ENCODE data around the gene BLID.

DNA sequence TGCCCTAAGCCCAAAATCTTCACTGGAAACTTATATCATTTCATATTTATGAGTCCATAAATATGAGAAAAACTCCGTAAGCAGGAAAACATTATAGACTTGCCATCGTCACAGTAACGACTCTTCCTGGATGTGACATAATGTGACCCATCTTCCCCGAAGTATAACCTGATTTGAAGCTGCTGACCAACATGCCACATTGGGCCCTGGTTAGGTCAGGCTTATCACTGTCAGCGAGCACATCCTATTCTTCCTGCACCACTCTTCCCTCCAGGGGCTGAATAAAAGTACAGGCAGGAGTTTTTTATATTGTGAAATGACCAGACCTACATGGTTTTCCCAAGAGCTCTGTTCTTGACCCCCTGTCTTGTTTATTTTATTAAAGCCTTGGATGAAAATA, 12.1 kb upstream of the BLID start:
- TF ChIP-seq POLR2A (IDR thresholded peaks at IDR 0.05; ENCODE audit: low read depth, low read length) (no peak), MXI1 (IDR thresholded peaks at IDR 0.05; ENCODE audit: low read depth, low read length) (no peak), EP300 (IDR thresholded peaks at IDR 0.05; ENCODE audit: borderline replicate concordance in 1 of 2, control insufficient read depth in 1 of 2, low read depth in 2 of 2, low read length in 2 of 2) (no peak), CEBPB (IDR thresholded peaks at IDR 0.05; ENCODE audit: borderline replicate concordance in 1 of 2, low read depth in 2 of 2, low read length in 2 of 2) (no peak), ZNF24 (IDR thresholded peaks at IDR 0.05) (no peak)
- TF ChIP-seq, protein P1, sequence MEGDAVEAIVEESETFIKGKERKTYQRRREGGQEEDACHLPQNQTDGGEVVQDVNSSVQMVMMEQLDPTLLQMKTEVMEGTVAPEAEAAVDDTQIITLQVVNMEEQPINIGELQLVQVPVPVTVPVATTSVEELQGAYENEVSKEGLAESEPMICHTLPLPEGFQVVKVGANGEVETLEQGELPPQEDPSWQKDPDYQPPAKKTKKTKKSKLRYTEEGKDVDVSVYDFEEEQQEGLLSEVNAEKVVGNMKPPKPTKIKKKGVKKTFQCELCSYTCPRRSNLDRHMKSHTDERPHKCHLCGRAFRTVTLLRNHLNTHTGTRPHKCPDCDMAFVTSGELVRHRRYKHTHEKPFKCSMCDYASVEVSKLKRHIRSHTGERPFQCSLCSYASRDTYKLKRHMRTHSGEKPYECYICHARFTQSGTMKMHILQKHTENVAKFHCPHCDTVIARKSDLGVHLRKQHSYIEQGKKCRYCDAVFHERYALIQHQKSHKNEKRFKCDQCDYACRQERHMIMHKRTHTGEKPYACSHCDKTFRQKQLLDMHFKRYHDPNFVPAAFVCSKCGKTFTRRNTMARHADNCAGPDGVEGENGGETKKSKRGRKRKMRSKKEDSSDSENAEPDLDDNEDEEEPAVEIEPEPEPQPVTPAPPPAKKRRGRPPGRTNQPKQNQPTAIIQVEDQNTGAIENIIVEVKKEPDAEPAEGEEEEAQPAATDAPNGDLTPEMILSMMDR (IDR thresholded peaks at IDR 0.05 in 2 of 3, conservative IDR thresholded peaks at IDR 0.05 in 1 of 3; ENCODE audit: control insufficient read depth in 2 of 3, extremely low read depth in 1 of 3, insufficient read depth in 1 of 3, low read depth in 3 of 3, low read length in 3 of 3): no peak
- TF ChIP-seq, protein P2, sequence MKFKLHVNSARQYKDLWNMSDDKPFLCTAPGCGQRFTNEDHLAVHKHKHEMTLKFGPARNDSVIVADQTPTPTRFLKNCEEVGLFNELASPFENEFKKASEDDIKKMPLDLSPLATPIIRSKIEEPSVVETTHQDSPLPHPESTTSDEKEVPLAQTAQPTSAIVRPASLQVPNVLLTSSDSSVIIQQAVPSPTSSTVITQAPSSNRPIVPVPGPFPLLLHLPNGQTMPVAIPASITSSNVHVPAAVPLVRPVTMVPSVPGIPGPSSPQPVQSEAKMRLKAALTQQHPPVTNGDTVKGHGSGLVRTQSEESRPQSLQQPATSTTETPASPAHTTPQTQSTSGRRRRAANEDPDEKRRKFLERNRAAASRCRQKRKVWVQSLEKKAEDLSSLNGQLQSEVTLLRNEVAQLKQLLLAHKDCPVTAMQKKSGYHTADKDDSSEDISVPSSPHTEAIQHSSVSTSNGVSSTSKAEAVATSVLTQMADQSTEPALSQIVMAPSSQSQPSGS (IDR thresholded peaks at IDR 0.05; ENCODE audit: low read length): no peak
- TF ChIP-seq, protein P3, sequence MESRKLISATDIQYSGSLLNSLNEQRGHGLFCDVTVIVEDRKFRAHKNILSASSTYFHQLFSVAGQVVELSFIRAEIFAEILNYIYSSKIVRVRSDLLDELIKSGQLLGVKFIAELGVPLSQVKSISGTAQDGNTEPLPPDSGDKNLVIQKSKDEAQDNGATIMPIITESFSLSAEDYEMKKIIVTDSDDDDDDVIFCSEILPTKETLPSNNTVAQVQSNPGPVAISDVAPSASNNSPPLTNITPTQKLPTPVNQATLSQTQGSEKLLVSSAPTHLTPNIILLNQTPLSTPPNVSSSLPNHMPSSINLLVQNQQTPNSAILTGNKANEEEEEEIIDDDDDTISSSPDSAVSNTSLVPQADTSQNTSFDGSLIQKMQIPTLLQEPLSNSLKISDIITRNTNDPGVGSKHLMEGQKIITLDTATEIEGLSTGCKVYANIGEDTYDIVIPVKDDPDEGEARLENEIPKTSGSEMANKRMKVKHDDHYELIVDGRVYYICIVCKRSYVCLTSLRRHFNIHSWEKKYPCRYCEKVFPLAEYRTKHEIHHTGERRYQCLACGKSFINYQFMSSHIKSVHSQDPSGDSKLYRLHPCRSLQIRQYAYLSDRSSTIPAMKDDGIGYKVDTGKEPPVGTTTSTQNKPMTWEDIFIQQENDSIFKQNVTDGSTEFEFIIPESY (IDR thresholded peaks at IDR 0.05): no peak
